WTC11 (cell line): ENCODE measurements around the gene SOX6. TPM values are rescaled to one million over a fixed set of nuclear protein-coding genes. Genes with fewer than 3 reads are reported as not detected.

ENCODE experiments used
- ATAC-seq: fragments of 200-7000 bp; cut with Tn5 transposase; 2 replicates; pipeline ENCODE4 v1.10.0; 2021; ENCODE audit warnings: mild to moderate bottlenecking, moderate library complexity
- CTCF ChIA-PET: fragments of 300-600 bp; sonication (Branson Sonifier 250); formaldehyde crosslinking; loops from one replicate; lab custom pipeline; 2021; ENCODE audit warnings: antibody characterized with exemption; lab: Charles Lee
- POLR2A ChIA-PET: fragments of 350-600 bp; sonication (Branson Sonifier 250); formaldehyde crosslinking; loops from one replicate; lab custom pipeline; 2021; ENCODE audit warnings: antibody characterized with exemption; lab: Charles Lee
- DNase-seq: peaks from one replicate; pipeline ENCODE4 v3.0.0; 2021; ENCODE audit warnings: low spot score
- H3K27ac Mint-ChIP-seq: 2 replicates; pipeline ENCODE4 v1.8.0; 2021; ENCODE audit warnings: mixed read lengths
- H3K27me3 Mint-ChIP-seq: 2 replicates; pipeline ENCODE4 v1.8.0; 2021; ENCODE audit warnings: low read depth, mild to moderate bottlenecking, moderate library complexity, mixed read lengths
- H3K36me3 Mint-ChIP-seq: 2 replicates; pipeline ENCODE4 v1.8.0; 2021; ENCODE audit warnings: mixed read lengths
- H3K4me1 Mint-ChIP-seq: 2 replicates; pipeline ENCODE4 v1.8.0; 2022; ENCODE audit warnings: mixed read lengths
- H3K4me3 Mint-ChIP-seq: 2 replicates; pipeline ENCODE4 v1.8.0; 2021; ENCODE audit warnings: mild to moderate bottlenecking, moderate library complexity, mixed read lengths
- H3K9me3 Mint-ChIP-seq: 2 replicates; pipeline ENCODE4 v1.8.0; 2021; ENCODE audit warnings: mixed read lengths
- CREM ChIP-seq: sonication (generic); formaldehyde crosslinking; IDR thresholded peaks from 2 replicates; pipeline ENCODE4 v1.8.1; 2022; ENCODE audit warnings: mild to moderate bottlenecking, missing genetic modification reagents, moderate library complexity
- CTCF ChIP-seq: fragments of 200-600 bp; IDR thresholded peaks from 2 replicates; pipeline ENCODE4 v1.8.0; 2022; ENCODE audit warnings: antibody characterized with exemption
- E2F4 ChIP-seq: sonication (generic); formaldehyde crosslinking; IDR thresholded peaks from 2 replicates; pipeline ENCODE4 v1.8.1; 2022; ENCODE audit warnings: low read depth, mild to moderate bottlenecking, moderate library complexity, missing genetic modification reagents, borderline replicate concordance
- ESRRA ChIP-seq: sonication (generic); formaldehyde crosslinking; IDR thresholded peaks from 2 replicates; pipeline ENCODE4 v1.8.1; 2022; ENCODE audit warnings: mild to moderate bottlenecking, missing genetic modification reagents, borderline replicate concordance
- ETV6 ChIP-seq: sonication (generic); formaldehyde crosslinking; IDR thresholded peaks from 2 replicates; pipeline ENCODE4 v1.8.1; 2022; ENCODE audit warnings: mild to moderate bottlenecking, missing genetic modification reagents
- FOXK1 ChIP-seq: sonication (generic); formaldehyde crosslinking; IDR thresholded peaks from 2 replicates; pipeline ENCODE4 v1.8.0; 2022; ENCODE audit warnings: mild to moderate bottlenecking, moderate library complexity, missing genetic modification reagents
- GABPB1 ChIP-seq: sonication (generic); formaldehyde crosslinking; IDR thresholded peaks from 2 replicates; pipeline ENCODE4 v1.8.1; 2023; ENCODE audit warnings: mild to moderate bottlenecking, missing genetic modification reagents
- HMGA2 ChIP-seq: fragments of 250-450 bp; sonication (Bioruptor Pico); IDR thresholded peaks from 2 replicates; pipeline ENCODE4 v1.4.0; 2021; ENCODE audit warnings: mild to moderate bottlenecking, moderate library complexity
- IRF2 ChIP-seq: sonication (generic); formaldehyde crosslinking; IDR thresholded peaks from 2 replicates; pipeline ENCODE4 v1.8.0; 2022; ENCODE audit warnings: low read depth, missing genetic modification reagents, borderline replicate concordance
- JAZF1 ChIP-seq: fragments of 250-450 bp; sonication (Bioruptor Pico); IDR thresholded peaks from 2 replicates; pipeline ENCODE4 v1.9.0; 2021; ENCODE audit warnings: moderate library complexity, mild to moderate bottlenecking, inconsistent platforms
- NFYB ChIP-seq: sonication (generic); formaldehyde crosslinking; conservative IDR thresholded peaks from 2 replicates; pipeline ENCODE4 v1.8.0; 2022; ENCODE audit warnings: low read depth, missing genetic modification reagents
- SMAD3 ChIP-seq: sonication (generic); formaldehyde crosslinking; IDR thresholded peaks from 2 replicates; pipeline ENCODE4 v1.8.0; 2022; ENCODE audit warnings: missing genetic modification reagents, mild to moderate bottlenecking, borderline replicate concordance
- STAT6 ChIP-seq: sonication (generic); formaldehyde crosslinking; conservative IDR thresholded peaks from 2 replicates; pipeline ENCODE4 v1.8.1; 2023; ENCODE audit warnings: mild to moderate bottlenecking, low read depth, missing genetic modification reagents, moderate library complexity
- ZBTB21 ChIP-seq: sonication (generic); formaldehyde crosslinking; IDR thresholded peaks from 2 replicates; pipeline ENCODE4 v1.8.1; 2023; ENCODE audit warnings: mild to moderate bottlenecking, missing genetic modification reagents, borderline replicate concordance
- ZBTB43 ChIP-seq: sonication (generic); formaldehyde crosslinking; IDR thresholded peaks from 2 replicates; pipeline ENCODE4 v1.8.1; 2023; ENCODE audit warnings: mild to moderate bottlenecking, missing genetic modification reagents
- ZNF232 ChIP-seq: sonication (generic); formaldehyde crosslinking; IDR thresholded peaks from 2 replicates; pipeline ENCODE4 v1.8.0; 2022; ENCODE audit warnings: mild to moderate bottlenecking, missing genetic modification reagents
- ZNF416 ChIP-seq: fragments of 250-450 bp; sonication (Bioruptor Pico); IDR thresholded peaks from 2 replicates; pipeline ENCODE4 v1.9.0; 2021; ENCODE audit warnings: mild to moderate bottlenecking, inconsistent platforms
- total RNA-seq: library from RNA; stranded (reverse); gene quantifications from 3 replicates; pipeline ENCODE4 v1.2.3, GENCODE V29; 2021
- TF ChIP-seq, protein P1 (sequence below): fragments of 250-450 bp; sonication (Bioruptor Pico); IDR thresholded peaks from 2 replicates; pipeline ENCODE4 v1.9.0; 2021; ENCODE audit warnings: mild to moderate bottlenecking

SOX6 gene
- total RNA-seq, 1 experiment from 2014 or later = 0.13 TPM

- TF ChIP-seq STAT6 = no peak
- no peak for TF ChIP-seq GABPB1 (CRISPR knock-in tag)
- no peak for TF ChIP-seq ZNF232 (CRISPR knock-in tag)
- no peak for TF ChIP-seq SMAD3 (CRISPR knock-in tag)
Observed at GRCh38 chr11:16211407-16211806, 144.9 kb downstream of the SOX6 start (continued).

GRCh38 chr11:16204261-16204660, 152.1 kb downstream of the SOX6 start:
- Mint-ChIP-seq H3K27ac (no peak overlapping the region), H3K4me3 (no peak overlapping the region), H3K4me1 (no peaks in the 10 kb centered on the region), H3K36me3 (no peaks in the 10 kb centered on the region), H3K9me3 (no peaks in the 10 kb centered on the region), H3K27me3 (no peaks in the 10 kb centered on the region)
- no peak for ATAC-seq
- ChIA-PET POLR2A (no interaction called here), CTCF (no interaction called here)
- no peak for DNase-seq
- TF ChIP-seq HMGA2 = no peak
- no peak for TF ChIP-seq ZNF416
- TF ChIP-seq ESRRA = no peak
- no peak for TF ChIP-seq E2F4 (CRISPR knock-in tag)
- TF ChIP-seq NFYB (CRISPR knock-in tag) = no peak
- TF ChIP-seq ZBTB43 (CRISPR knock-in tag) = no peak
- TF ChIP-seq, protein P1, sequence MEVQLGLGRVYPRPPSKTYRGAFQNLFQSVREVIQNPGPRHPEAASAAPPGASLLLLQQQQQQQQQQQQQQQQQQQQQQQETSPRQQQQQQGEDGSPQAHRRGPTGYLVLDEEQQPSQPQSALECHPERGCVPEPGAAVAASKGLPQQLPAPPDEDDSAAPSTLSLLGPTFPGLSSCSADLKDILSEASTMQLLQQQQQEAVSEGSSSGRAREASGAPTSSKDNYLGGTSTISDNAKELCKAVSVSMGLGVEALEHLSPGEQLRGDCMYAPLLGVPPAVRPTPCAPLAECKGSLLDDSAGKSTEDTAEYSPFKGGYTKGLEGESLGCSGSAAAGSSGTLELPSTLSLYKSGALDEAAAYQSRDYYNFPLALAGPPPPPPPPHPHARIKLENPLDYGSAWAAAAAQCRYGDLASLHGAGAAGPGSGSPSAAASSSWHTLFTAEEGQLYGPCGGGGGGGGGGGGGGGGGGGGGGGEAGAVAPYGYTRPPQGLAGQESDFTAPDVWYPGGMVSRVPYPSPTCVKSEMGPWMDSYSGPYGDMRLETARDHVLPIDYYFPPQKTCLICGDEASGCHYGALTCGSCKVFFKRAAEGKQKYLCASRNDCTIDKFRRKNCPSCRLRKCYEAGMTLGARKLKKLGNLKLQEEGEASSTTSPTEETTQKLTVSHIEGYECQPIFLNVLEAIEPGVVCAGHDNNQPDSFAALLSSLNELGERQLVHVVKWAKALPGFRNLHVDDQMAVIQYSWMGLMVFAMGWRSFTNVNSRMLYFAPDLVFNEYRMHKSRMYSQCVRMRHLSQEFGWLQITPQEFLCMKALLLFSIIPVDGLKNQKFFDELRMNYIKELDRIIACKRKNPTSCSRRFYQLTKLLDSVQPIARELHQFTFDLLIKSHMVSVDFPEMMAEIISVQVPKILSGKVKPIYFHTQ (CRISPR knock-in tag) = no peak
- TF ChIP-seq IRF2 (CRISPR knock-in tag) = no peak
- TF ChIP-seq JAZF1 (CRISPR knock-in tag) = no peak
- no peak for TF ChIP-seq ETV6 (CRISPR knock-in tag)
- TF ChIP-seq CTCF = no peak
- no peak for TF ChIP-seq CREM
- no peak for TF ChIP-seq ZBTB21 (CRISPR knock-in tag)
- TF ChIP-seq FOXK1 (CRISPR knock-in tag) = no peak
